Stimulated activated CD4-positive, alpha-beta T cell treated with anti-CD3 and anti-CD28 coated beads, Interleukin-1b, Interleukin-23, amount 100 ng/mL, for 48 hours (primary cell): Measurements from ENCODE around the gene SH3GLB2.

ENCODE experiments used
- DNase-seq: peaks from one replicate; pipeline ENCODE4 v3.0.0-alpha.2; 2020

The SH3GLB2 gene

DNA sequence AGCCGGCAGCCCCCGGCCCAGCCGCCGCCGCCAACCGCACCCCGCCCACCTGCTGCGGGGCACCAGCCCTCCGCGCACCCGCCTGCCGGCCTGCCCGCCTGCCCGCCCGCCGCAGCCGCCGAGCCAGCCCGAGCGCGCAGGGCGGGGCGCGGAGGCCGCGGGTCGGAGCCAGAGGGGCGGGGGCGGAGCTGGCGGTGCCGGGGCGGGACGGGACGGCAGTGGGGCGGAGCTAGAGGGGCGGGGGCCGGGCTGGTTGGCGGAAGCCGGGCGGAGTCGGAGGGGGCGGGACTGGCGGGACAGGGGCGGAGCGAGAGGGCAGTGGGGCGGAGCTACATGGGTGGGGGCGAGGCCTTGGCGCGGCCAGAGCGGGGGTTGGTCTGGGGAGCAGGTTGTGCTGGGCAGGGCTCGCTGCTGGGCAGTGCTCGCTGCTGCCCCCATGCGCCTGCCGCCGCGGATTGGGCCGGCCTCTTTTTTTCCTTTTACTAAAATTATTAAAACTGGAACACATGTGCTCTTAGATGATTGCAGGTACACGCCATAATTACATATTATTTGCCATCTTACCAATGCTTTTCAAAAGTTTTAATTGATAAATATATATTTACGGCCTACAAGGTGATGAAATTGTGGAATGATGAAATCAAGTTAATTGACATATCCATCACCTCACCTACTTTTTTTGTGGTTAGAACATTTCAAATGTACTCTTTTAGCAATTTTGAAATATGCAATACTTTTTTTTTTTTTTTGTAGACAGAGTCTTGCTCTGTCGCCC is at the start of gene SH3GLB2:
Gene SH3GLB2, minus strand, starts transcription at position 140 of the 775 bp plus-strand sequence. CDS start 177 bp downstream, outside the sequence.
- peak; percentile 95 for DNase-seq

GRCh38 chr9:129077236-129077635 is 49.1 kb upstream of the SH3GLB2 start:
- no peak for DNase-seq

DNA sequence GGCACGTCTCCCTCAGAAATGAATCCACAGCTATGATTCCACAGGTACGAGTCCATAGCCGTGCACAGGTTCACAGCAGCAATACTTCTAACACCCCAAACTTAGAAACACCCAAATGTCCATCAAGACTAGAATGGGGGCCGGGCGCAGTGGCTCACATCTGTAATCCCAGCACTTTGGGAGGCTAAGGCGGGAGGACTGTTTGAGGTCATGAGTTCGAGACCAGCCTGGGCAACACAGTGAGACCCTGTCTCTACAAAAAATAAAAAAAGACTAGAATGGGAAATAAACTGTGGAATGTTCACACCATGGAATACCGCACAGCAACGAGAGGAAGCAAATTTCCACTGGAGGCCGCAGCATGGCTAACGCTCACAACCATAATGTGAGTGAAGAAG is 48.5 kb upstream of the SH3GLB2 start:
- DNase-seq: no peak

DNA sequence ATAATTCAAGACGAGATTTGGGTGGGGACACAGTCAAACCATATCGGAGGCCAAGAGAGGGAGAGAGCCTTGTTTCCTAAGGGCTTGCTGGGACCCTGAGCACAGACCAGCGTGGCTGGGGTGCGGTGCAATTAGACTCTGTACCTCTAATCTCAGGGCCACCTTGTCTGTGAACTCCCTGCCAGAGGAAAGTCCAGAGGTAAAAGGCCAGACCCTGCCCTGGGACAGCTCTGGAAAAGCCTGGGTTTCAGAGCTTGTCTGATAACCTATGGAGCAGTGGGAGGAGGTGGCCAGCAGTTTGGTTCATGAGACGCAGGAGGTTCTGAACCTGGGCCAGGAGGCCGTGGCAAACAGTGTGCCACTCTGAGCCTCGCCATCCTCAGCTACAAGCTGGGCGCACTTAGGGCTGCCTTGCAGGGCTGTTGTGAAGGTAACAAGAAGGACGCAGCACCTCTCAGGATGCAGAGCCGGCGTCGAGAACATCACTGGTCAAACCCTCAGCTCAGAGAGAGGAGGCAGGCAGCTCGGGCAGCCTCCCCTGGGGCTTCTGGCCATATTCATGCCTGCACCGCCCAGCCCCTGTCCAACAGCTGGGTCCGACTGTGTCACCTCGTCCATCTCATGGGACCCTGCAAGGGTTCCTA is 48.0 kb upstream of the SH3GLB2 start:
- DNase-seq: no peak

- DNase-seq: no peak
These were observed 46.0 kb upstream of the SH3GLB2 start for GRCh38 chr9:129074106-129074505.

- DNase-seq: no peak
These were observed 45.3 kb upstream of the SH3GLB2 start for GRCh38 chr9:129073404-129073803.

DNA sequence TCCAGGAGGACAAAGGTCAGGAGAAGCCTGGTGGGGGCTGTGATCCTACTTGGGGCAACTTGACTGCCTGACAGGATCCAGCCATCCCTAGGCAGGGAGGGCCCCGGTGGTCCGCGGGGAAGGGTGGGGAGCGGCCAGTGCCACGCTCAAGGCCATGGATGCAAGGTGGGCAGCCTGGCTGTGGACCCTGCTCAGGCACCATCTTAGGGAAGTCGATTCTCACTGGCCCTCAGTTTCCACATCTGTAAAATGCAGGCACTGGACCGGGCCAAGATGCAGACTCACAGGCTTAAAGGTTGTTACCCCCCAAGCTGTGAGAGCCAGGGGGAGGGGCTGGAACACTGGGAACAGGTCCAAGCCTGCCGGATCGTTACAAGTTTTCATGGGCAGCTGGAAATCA is 44.0 kb upstream of the SH3GLB2 start:
- DNase-seq: no peak

DNA sequence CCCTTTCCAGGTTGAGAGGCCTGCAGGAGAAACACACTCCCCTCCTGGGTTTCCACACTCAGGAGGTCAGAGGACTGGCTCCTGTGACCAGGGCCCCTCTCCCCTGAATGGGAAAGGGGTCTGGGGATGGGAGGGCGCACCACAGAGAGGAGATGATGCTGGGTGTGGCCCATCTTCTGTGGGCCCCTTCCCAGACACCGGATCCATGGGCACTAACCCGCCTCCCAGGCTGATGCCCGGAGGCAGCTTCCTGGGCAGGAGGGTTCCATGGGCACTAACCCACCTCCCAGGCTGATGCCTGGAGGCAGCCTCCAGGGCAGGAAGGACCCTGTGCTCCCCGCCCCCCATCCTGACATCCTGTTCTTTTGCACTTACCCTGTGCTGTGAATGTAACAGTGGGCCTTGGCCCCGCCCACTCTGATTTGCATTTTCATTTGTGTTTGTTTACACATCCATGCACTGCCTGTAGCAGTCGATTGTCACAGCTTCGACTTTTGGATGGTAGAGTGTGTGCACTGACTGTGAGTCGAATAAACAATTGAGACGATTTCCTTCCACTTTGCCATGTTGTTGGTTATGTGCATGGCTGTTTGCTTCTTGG is 43.5 kb upstream of the SH3GLB2 start:
- DNase-seq: no peak

GRCh38 chr9:129070696-129071525 is 42.8 kb upstream of the SH3GLB2 start:
- no peak for DNase-seq

GRCh38 chr9:129069862-129070641 is 41.9 kb upstream of the SH3GLB2 start:
- no peak for DNase-seq

GRCh38 chr9:129068990-129069861 is 41.1 kb upstream of the SH3GLB2 start:
- peak; percentile 61 for DNase-seq

DNA sequence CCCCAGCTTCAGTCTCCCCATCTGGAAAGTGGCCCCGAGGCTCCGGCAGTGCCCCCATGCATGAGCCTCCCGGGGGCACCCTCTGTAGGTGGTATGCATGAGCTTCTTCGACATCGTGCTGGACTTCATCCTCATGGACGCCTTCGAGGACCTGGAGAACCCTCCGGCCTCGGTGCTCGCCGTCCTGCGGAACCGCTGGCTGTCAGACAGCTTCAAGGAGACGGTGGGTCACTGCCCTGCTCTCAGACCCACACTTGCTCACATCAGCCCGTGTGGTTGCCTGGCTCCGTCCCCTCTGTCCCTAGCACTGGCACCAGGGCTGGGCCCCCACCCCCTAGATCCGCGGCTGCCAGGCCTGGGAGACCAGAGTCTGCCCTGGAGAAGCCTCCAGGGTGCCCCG is 40.0 kb upstream of the SH3GLB2 start:
- no peak for DNase-seq

DNA sequence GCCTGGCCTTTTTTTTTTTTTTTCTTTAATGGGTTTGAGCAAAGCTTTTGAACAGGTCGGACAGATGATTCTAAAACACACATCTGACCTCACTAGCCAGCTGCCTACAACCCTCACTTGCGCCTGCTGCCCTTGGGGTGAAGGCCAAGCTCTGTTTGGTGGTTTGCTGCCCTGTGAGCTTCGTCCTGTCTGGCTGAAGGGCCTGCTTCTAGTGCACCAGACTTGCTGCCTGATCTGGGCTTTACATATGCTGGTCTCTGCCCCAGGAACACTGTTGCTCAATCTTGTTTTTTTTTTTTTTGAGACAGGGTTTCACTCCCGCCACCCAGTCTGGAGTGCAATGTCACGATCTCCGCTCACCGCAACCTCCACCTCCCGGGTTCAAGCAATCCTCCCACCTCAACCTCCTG is 36.4 kb upstream of the SH3GLB2 start:
- DNase-seq: no peak

DNA sequence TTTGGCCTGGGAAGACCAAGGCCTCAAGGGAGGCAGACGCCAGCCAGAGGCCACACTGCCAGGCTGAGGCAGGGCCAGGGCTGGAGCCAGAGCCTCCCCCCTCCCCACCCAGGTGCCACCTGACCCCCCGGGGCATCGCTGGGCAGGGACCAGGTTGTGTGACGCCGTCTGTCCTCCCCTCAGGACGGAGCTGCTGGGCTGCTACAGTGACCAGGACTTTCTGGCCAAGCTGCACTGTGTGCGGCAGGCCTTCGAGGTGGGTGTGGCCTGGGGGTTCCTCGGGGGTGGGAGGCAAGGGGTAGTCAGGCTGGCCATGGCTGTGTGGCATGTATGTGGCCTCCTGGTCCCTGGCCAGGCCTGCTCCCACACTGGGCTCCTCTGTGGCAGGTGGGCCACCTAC is 34.9 kb upstream of the SH3GLB2 start:
- DNase-seq: no peak

DNA sequence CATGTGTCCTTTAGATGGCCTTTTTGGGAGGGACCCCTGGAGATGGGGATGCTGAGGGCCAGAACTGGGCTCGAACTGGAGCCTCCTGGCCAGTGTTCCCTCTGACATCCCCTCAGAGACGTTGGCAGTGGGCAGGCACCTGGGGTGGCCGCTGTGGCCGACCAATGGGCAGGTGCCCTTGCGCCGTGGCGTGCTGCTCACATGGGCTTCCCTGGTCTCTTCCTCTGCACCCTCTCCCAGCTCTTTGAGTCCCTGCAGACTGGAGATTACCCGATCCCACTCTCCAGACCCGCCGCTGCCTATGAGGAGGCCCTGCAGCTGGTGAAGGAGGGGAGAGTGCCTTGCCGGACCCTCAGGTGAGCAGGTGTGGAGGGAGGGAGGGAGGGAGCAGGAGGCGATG is 32.9 kb upstream of the SH3GLB2 start:
- no peak for DNase-seq

- DNase-seq: no peak
These were observed 32.0 kb upstream of the SH3GLB2 start for GRCh38 chr9:129059796-129060785.

GRCh38 chr9:129058965-129059795 is 31.0 kb upstream of the SH3GLB2 start:
- no peak for DNase-seq

DNA sequence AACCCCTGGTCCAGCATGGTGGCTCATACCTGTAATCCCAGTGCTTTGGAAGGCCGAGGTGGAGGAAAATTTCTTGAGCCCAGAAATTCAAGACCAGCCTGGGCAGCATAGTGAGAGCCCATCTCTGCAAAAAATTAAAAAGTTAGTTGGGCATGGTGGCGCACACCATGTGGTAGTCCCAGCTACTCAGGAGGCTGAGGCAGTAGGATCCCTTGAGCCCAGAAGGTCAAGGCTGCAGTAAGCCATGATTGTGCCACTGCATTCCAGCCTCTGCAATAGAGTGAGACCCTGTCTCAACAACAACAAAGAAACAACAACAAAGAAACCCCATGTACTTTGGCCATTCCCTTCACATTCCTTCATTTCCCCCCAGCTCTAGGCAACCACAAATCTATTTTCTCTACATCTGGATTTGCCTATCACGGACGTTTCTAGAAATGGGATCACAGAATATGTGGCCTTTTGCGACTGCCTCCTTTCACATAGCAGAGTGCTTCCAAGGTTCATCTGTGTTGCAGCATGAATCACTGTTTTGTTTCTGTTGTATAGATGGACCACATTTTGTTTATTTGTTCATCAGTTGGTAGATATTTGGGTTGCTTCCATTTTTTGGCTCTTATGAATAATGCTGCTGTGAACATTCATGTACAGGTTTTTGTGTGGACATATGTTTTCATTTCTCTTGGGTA is 26.2 kb upstream of the SH3GLB2 start:
- no peak for DNase-seq

GRCh38 chr9:129053020-129053419 is 24.9 kb upstream of the SH3GLB2 start:
- DNase-seq: no peak
